ENCODE results near the gene KIAA1958.
"Not testable (repeated sequence)": the region's sequence is repeated elsewhere in the genome, so short reads cannot be mapped to it uniquely, and the experiment has no call there.

The KIAA1958 gene

DNA sequence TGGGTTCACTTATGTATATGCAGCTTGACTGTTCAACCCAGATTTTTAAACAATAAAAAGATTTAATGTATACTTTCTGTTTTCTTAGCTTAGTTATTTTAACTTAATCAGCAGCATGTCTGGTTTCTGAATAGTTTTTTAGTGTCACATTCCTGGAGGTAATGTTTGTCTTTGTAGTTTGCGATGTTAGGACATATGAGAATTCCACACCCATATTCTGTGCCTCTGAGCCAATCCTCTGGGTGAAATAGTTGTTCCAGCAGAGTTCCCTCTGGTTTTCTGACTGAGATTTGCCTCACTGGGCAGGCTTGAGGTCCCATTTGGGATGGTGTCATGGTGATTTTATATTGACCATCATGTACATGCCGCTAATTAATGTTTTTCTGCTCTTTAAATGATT lies 182.7 kb downstream of the KIAA1958 start:
- DNase-seq: no peak

- DNase-seq: no peak
Measured at GRCh38 chr9:112670991-112671625, 184.5 kb downstream of the KIAA1958 start.

DNA sequence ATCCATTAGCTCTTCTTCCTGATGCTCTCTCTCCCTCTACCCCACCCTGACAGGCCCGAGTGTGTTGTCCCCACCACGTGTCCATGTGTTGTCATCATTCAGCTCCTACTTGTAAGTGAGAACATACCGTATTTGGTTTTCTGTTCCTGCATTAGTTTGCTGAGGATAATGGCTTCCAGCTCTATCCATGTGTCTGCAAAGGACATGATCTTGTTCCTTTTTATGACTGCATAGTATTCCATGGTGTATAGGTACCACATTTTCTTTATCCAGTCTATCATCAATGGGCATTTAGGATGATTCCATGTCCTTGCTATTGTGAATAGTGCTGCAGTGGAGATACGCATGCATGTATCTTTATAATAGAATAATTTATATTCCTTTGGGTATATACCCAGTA lies 186.6 kb downstream of the KIAA1958 start:
- not testable (repeated sequence) for DNase-seq

GRCh38 chr9:112677040-112677439 lies 190.4 kb downstream of the KIAA1958 start:
- no peak for DNase-seq

DNA sequence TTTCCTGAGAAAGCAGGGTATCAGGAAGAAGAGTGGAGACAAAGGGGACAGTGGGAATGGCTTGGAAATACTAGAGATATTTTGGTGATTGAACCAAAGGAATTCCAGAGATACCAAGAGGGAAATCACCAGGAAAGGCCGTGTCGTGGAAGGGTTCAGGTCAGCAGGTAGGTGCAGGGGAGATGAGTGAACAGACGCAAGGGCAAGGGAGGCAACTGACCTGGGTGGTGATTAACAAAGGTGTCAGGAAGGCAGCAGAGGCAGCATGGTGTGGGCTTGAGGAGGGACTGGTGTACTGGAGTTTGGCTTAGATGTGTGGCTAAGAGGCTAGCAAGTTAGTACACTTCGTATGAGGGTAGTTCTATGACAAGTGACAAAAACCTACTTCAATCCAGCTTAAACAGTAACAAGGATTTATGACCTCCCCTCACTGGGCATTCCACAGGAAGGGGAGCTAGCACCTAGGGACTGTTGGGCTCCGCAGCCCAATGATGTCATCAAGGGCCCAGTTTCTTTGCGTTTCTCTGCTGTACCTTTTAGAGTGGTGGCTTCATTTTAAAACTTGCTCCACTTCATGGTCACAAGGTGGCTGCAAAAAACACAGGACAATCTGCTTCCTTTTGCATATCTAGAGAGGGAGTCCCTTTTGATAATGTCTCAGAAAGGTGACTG lies 194.2 kb downstream of the KIAA1958 start:
- DNase-seq: no peak

GRCh38 chr9:112689161-112689740 lies 202.6 kb downstream of the KIAA1958 start:
- no peak for DNase-seq

DNA sequence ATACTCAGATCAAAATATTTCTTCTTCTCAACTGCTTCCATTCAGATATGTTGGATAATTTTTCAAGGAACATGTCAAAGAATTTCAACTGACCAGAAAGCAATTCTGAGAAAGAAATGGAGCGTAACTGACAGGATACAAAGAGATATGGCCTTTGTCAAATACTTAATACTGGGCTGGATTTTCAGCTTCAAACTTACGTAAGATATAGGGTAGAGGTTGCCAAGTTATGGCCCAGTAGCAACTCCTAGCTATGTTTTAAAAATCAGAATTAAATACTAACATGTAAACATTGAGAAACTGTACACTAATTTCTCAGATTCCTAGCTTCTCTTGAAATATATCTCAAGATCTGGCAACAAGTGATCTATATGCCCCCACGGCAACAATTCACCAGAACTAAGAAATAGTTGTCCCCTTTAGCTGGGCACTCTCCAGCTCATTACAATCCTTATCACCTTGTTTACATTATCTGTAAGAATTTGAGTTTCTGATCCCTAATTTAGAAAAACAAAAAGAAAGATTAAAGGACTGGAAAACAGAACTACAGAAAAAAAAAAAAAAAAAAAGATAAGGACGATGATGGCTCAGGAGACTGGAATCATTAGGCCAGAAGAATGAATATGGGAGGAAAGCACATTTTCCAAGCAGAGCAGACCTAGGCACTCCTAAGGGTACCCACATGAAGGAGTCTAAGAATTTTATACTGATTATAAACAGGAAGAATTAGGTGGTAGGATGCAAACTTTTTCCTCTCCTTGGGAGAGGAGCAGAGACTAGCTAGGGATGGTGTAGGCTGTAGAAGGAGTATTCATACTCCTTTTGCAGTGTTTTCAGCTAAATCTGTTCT lies 208.3 kb downstream of the KIAA1958 start:
- DNase-seq: no peak

GRCh38 chr9:112696461-112696860 lies 209.8 kb downstream of the KIAA1958 start:
- no peak for DNase-seq

- DNase-seq: no peak
Measured at GRCh38 chr9:112699230-112699629, 212.6 kb downstream of the KIAA1958 start.

DNA sequence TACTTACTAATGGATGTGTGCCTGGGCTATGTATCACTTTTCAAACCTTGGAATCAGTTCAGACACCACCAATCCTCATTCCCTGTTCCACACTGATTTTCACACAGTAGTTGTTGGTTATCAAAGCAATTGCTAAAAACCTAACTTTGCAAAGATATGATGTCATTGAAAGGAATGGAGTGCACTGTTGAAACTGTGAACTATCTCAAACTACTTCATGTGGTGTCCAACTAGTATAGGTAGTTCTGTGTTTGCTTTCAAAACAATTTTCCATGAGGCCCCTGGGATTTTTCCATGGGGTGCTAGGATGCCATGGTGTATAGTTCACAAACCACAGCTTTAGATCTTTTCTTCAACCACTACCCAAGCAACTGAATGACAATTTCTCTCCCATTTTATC lies 213.5 kb downstream of the KIAA1958 start:
- DNase-seq: no peak

DNA sequence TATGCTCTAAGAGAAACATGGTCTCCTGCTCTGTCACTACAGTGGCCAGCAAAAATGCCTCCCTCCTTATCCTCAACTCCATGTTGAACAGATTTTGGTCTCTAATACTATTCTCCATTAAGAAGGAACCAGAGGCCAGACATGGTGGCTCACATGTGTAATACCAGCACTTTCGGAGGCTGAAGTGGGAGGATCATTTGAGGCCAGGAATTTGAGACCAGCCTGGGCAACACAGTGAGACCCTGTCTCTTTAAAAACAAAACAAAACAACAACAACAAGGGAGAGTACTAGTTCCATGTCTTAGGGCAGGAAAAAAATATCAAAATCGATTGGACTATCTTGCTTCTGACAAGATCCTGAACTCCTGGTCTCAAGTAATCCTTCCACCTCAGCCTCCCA lies 216.7 kb downstream of the KIAA1958 start:
- no peak for DNase-seq

GRCh38 chr9:112705768-112706427 lies 219.3 kb downstream of the KIAA1958 start:
- DNase-seq: no peak

DNA sequence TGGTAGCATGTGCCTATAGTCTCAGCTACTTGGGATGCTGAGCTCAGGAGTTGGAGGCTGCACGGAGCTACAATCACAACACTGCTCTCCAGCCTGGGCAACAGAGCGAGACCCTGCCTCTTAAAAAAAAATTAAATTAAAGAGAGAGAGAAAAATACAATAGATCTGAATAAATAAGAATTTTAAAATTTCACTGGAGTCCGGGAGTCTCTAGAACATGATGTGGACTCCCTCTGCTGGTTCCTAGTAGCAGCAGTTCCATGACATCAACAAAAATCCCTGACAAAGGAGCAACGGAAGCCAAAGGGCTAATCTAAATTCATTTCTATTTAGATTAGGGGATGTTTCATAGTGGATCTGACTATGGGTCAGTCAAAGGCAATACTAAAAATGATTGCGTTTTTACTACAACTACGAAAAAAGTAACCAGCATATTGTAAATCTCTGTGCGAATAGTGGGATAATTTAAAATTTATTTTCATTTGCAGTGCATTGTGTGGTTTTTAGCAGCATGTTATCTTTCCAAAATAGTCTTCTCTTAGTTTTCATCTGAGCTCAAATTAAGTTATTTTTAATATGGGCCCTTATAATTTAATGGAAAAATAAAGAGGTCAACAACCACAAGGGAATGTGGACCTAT lies 224.5 kb downstream of the KIAA1958 start:
- DNase-seq: no peak

DNA sequence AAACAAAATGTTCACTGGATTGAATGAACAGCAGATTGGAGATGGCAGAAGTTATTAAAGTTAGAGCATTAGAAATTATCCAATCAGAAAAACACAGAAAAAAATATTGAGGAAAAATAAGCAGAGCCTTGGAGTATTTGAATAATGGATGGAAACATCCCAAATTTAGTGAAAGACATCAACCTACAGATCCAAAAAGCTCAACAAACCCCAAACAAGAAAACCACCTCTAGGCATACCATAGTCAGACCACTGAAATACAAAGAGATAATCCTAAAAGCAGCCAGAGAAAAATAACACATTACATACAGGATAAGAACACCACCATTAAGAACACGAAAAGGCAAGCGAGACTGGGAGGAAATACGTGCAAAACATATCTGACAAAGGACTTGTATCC lies 226.1 kb downstream of the KIAA1958 start:
- DNase-seq: no peak

GRCh38 chr9:112717661-112718331 lies 231.2 kb downstream of the KIAA1958 start, which contains the start of gene INIP:
INIP (minus strand) TSS chr9:112718117; CDS start chr9:112716485, 1,632 bp downstream.
- DNase-seq: peak; percentile 93

Data from DMS79 (cell line).